GM19043 (cell line): ENCODE data around the gene ADAMTS17.

ENCODE experiments used
- ATAC-seq: cut with Tn5 transposase; IDR thresholded peaks from one replicate; pipeline ENCODE4 v1.9.1; 2021; ENCODE audit warnings: low read depth; ENCODE audit not compliant: unreplicated experiment

ADAMTS17 gene

GRCh38 chr15:100114100-100114499, 227.7 kb downstream of the ADAMTS17 start:
- ATAC-seq: no peak

- no peak for ATAC-seq
Measured at GRCh38 chr15:100113351-100114080, 228.3 kb downstream of the ADAMTS17 start.

- no peak for ATAC-seq
Measured at GRCh38 chr15:100112636-100113305, 229.0 kb downstream of the ADAMTS17 start.

GRCh38 chr15:100112061-100112420, 229.7 kb downstream of the ADAMTS17 start:
- no peak for ATAC-seq

- ATAC-seq: no peak
Measured at GRCh38 chr15:100111125-100112060, 230.4 kb downstream of the ADAMTS17 start.

GRCh38 chr15:100109486-100110035, 232.2 kb downstream of the ADAMTS17 start:
- no peak for ATAC-seq

GRCh38 chr15:100108846-100109245, 232.9 kb downstream of the ADAMTS17 start:
- no peak for ATAC-seq

GRCh38 chr15:100108346-100108745, 233.4 kb downstream of the ADAMTS17 start:
- ATAC-seq: no peak

- ATAC-seq: no peak
Measured at GRCh38 chr15:100107606-100108225, 234.1 kb downstream of the ADAMTS17 start.

GRCh38 chr15:100107151-100107550, 234.6 kb downstream of the ADAMTS17 start:
- ATAC-seq: no peak

- ATAC-seq: no peak
Measured at GRCh38 chr15:100106732-100107131, 235.0 kb downstream of the ADAMTS17 start.

- ATAC-seq: no peak
Measured at GRCh38 chr15:100105101-100105500, 236.7 kb downstream of the ADAMTS17 start.

GRCh38 chr15:100104245-100104644, 237.5 kb downstream of the ADAMTS17 start:
- ATAC-seq: no peak

- ATAC-seq: no peak
Measured at GRCh38 chr15:100103828-100104227, 237.9 kb downstream of the ADAMTS17 start.

GRCh38 chr15:100101426-100102089, 240.2 kb downstream of the ADAMTS17 start:
- ATAC-seq: no peak

- ATAC-seq: no peak
Measured at GRCh38 chr15:100100926-100101325, 240.8 kb downstream of the ADAMTS17 start.

- ATAC-seq: no peak
Measured at GRCh38 chr15:100099976-100100375, 241.8 kb downstream of the ADAMTS17 start.

- ATAC-seq: no peak
Measured at GRCh38 chr15:100098705-100099104, 243.1 kb downstream of the ADAMTS17 start.

GRCh38 chr15:100097342-100098127, 244.2 kb downstream of the ADAMTS17 start:
- no peak for ATAC-seq
